Naive B cell (primary cell): ENCODE results near the gene HSPE1. TPM values are rescaled to one million over a fixed set of nuclear protein-coding genes. Genes with fewer than 3 reads are reported as not detected.

Source experiments
- ATAC-seq, 2 donors: fragments of 150-1000 bp; cut with Tn5 transposase; 2 replicates each; pipeline ENCODE4 v1.10.0; 2021; ENCODE audit warnings: low read depth in 2 of 2, mild to moderate bottlenecking in 2 of 2, moderate library complexity in 2 of 2
- DNase-seq: peaks from one replicate; pipeline ENCODE4 v3.0.0; 2022
- H3K27ac Mint-ChIP-seq, 6 donors: one replicate each; pipeline ENCODE4 v1.8.0; 2020 to 2022; ENCODE audit warnings: mild to moderate bottlenecking in 6 of 6, mixed read lengths in 6 of 6, moderate library complexity in 5 of 6, inconsistent platforms in 2 of 6
- H3K27me3 Mint-ChIP-seq, 3 donors: one replicate each; pipeline ENCODE4 v1.8.0; 2021 to 2022; ENCODE audit warnings: mixed read lengths in 3 of 3, mild to moderate bottlenecking in 1 of 3
- H3K36me3 Mint-ChIP-seq, 2 donors: one replicate each; pipeline ENCODE4 v1.8.0; 2020 to 2022; ENCODE audit warnings: mixed read lengths in 2 of 2, inconsistent platforms in 1 of 2, mild to moderate bottlenecking in 1 of 2
- H3K4me1 Mint-ChIP-seq, 3 donors: one replicate each; pipeline ENCODE4 v1.8.0; 2020 to 2022; ENCODE audit warnings: mixed read lengths in 3 of 3, inconsistent platforms in 1 of 3, mild to moderate bottlenecking in 1 of 3, moderate library complexity in 1 of 3
- H3K4me3 Mint-ChIP-seq, 8 donors: one replicate each; pipeline ENCODE4 v1.8.0; 2020 to 2022; ENCODE audit warnings: mild to moderate bottlenecking in 8 of 8, mixed read lengths in 8 of 8, moderate library complexity in 8 of 8, inconsistent platforms in 2 of 8
- H3K9me3 Mint-ChIP-seq, 7 donors: one replicate each; pipeline ENCODE4 v1.8.0; 2020 to 2022; ENCODE audit warnings: mixed read lengths in 7 of 7, mild to moderate bottlenecking in 5 of 7, inconsistent platforms in 2 of 7, moderate library complexity in 1 of 7
- polyA plus RNA-seq, 6 donors: library from polyadenylated mRNA; unstranded; fragments of 300-500 nt; fragmentation: Illumina TruSeq; gene quantifications; one replicate each; pipeline ENCODE4 v1.2.3, GENCODE V29; 2021; ENCODE audit warnings: low read depth in 6 of 6

HSPE1 gene
- polyA plus RNA-seq, 6 donors from 2014 or later, result 79.9 to 109 (median 93.0) TPM

DNA sequence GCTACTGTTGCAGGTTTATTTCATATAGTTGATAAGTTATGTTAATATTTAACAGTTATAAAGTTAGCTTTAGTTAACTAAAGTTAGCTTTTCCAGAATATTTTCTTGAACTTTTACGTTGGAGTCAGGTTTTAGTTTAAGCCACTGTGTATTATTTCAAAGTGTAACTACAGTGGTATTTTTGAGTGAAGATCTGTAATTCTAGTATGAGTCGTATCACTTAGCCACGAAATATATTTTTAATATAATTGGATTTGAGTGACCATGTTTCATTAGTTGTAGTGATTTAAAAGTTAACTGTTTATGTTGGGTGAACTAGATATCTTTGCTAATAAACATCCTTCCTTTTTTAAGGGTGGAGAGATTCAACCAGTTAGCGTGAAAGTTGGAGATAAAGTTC lies 2.5 kb downstream of the HSPE1 start:
- Mint-ChIP-seq H3K27ac (peak overlapping the region in 3 of 6 donors; percentile 37 to 93 (median 79)), H3K36me3 (peaks cover 0 to 3% of the 10 kb centered on the region in 2 donors), H3K4me1 (peaks cover 14 to 36% (median 35%) of the 10 kb centered on the region in 3 donors), H3K27me3 (no peaks in the 10 kb centered on the region), H3K4me3 (peak overlapping the region in 5 of 8 donors; percentile 12 to 94 (median 42)), H3K9me3 (no peaks in the 10 kb centered on the region)
- ATAC-seq (no peak), DNase-seq (no peak)

DNA sequence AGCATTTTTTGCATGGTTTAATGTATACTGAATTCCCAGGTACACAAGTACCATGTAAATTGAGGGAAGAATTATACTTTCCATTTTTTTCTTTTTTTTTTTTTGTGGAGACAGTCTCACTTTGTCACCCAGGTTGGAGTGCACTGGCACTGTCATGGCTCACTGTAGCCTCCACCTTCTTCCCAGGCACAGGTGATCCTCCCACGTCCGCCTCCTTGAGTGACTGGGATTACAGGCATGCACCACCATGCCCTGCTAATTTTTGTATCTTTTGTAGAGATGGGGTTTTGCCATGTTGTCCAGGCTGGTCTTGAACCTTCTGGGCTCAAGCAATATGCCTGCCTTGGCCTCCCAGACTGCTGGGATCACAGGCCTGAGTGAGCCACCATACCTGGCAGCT lies 3.8 kb downstream of the HSPE1 start:
- Mint-ChIP-seq H3K9me3 (no peaks in the 10 kb centered on the region), H3K4me1 (peaks cover 13 to 24% (median 23%) of the 10 kb centered on the region in 3 donors), H3K27ac (peak overlapping the region in 3 of 6 donors; percentile 56 to 71 (median 60)), H3K27me3 (no peaks in the 10 kb centered on the region), H3K36me3 (peaks cover 0 to 3% of the 10 kb centered on the region in 2 donors), H3K4me3 (peak overlapping the region in 1 of 8 donors; percentile 38)
- ATAC-seq, result no peak
- DNase-seq, result no peak

DNA sequence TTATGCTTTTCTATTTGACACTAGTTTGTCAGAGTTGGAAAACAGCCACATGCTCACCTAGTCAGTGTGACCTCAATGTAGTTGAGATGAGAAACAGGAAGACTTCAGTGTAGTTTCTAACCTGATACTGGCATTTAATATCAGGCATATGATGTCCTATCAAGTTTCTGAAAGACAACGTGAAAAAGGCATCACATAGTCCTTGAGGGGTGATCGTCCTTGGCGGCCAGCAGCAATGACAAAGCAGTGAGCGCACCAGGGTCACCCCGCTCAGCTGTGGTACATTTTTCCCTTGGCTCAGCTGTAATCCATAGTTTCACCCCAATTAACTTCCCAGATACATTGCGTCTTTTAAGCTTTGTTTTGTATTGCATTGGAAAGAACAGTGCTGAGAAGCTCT lies 4.3 kb downstream of the HSPE1 start:
- no peaks in the 10 kb centered on the region for H3K9me3 Mint-ChIP-seq
- no peaks in the 10 kb centered on the region for H3K27me3 Mint-ChIP-seq
- H3K27ac Mint-ChIP-seq, result peak overlapping the region in 2 of 6 donors; percentile 59 to 71
- ATAC-seq, result no peak
- H3K36me3 Mint-ChIP-seq, result peaks cover 0 to 3% of the 10 kb centered on the region in 2 donors
- H3K4me1 Mint-ChIP-seq, result peaks cover 13 to 23% (median 22%) of the 10 kb centered on the region in 3 donors
- peak overlapping the region in 1 of 8 donors; percentile 38 for H3K4me3 Mint-ChIP-seq
- no peak for DNase-seq

DNA sequence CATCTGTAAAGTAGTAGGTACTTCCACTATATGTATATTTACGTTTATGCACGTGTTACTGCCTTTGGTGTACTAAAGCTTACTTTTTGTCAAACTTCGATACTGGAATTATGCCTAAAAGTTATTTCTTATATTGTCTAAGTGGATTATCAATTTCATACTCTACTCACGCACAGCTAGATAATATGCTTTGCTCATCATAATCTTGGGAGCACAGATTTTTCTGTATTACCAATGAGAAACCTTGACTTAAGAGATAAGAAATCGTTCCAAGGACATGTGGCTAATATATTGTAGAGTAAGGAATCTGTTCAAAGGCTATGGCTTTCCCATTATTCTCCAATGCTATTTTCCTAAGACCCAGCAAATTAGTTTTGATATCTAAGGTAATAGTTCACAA lies 6.5 kb downstream of the HSPE1 start:
- H3K27ac Mint-ChIP-seq, result no peak overlapping the region
- peaks cover 0 to 3% of the 10 kb centered on the region in 2 donors for H3K36me3 Mint-ChIP-seq
- no peak overlapping the region for H3K4me3 Mint-ChIP-seq
- DNase-seq (no peak), ATAC-seq (no peak)
- no peaks in the 10 kb centered on the region for H3K9me3 Mint-ChIP-seq
- no peaks in the 10 kb centered on the region for H3K27me3 Mint-ChIP-seq
- H3K4me1 Mint-ChIP-seq, result peaks cover 8 to 13% (median 10%) of the 10 kb centered on the region in 3 donors

DNA sequence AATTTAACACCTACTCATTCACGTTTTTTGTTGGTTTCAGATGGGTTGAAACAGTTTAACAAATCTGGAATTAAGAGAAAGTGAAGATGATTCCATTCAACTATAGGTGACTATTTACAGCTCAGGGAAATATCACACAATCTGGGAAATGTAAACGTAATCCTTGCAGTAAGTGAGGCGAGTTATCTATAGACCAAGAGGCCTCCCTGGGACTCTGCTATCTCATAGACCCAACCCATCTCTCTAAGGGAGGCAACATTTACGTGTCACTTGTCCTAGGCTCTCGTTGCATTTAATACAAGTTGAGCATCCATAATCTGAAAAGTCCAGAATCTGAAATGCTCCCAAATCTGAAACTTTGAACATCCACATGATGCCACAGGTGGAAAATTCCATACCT lies 13.7 kb downstream of the HSPE1 start:
- no peaks in the 10 kb centered on the region for H3K36me3 Mint-ChIP-seq
- no peaks in the 10 kb centered on the region for H3K27me3 Mint-ChIP-seq
- no peak for DNase-seq
- no peaks in the 10 kb centered on the region for H3K9me3 Mint-ChIP-seq
- no peak for ATAC-seq
- H3K4me1 Mint-ChIP-seq, result peaks cover 21 to 41% (median 24%) of the 10 kb centered on the region in 3 donors
- peak overlapping the region in 1 of 6 donors; percentile 98 for H3K27ac Mint-ChIP-seq
- H3K4me3 Mint-ChIP-seq, result peak overlapping the region in 2 of 8 donors; percentile 95 to 98

DNA sequence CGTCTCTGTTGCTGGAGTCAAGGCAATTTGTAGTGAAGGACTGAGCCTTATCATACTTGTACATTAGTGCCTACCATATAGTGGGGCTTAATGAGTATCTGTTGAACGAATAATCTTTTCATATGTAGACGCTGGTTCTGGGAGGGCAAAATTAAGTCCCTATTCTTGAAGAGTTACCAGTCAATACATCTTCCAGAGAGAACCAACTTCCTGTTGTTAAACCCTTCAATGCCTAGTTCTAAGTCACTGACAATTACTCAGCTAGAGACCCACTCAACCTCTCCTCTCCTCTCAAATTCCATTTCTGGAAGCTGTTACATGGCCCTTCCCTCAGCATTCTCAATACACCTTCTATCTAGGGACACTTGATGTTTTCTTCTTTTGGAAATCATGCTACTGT lies 14.6 kb downstream of the HSPE1 start:
- H3K4me3 Mint-ChIP-seq, result peak overlapping the region; percentile 92 to 98 (median 95)
- H3K9me3 Mint-ChIP-seq, result peaks cover 0 to 1% (median 0%) of the 10 kb centered on the region in 7 donors
- DNase-seq (peak; percentile 3), ATAC-seq (no peak)
- H3K27ac Mint-ChIP-seq, result peak overlapping the region; percentile 96 to 99 (median 97)
- no peaks in the 10 kb centered on the region for H3K36me3 Mint-ChIP-seq
- no peaks in the 10 kb centered on the region for H3K27me3 Mint-ChIP-seq
- peaks cover 21 to 47% (median 24%) of the 10 kb centered on the region in 3 donors for H3K4me1 Mint-ChIP-seq

DNA sequence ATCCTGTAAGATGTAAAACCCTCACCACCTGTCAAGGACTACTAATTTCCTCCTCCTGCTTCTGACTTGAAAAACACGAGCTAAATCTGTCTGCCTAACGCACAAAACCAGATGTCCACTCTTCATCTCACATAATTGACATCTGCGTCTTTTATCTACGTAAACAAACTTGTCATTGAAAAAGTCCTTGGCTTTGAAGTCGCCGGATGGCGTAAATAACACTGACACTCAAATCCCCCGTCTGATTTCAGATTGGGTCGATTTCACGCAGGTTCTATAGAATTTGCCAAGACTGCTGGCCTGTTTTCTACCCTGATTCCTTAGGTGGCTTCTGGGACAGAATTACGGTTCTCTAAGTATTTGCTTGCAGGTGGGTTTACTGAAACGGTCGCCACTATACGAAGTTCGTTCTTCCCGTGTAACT lies 15.1 kb downstream of the HSPE1 start:
- peak; percentile 24 to 35 for ATAC-seq
- Mint-ChIP-seq H3K4me1 (peaks cover 21 to 47% (median 24%) of the 10 kb centered on the region in 3 donors), H3K9me3 (peaks cover 0 to 1% (median 0%) of the 10 kb centered on the region in 7 donors), H3K27me3 (no peaks in the 10 kb centered on the region), H3K36me3 (peaks cover under 1 to 3% of the 10 kb centered on the region in 2 donors), H3K27ac (peak overlapping the region; percentile 96 to 99 (median 97)), H3K4me3 (peak overlapping the region; percentile 92 to 98 (median 95))
- DNase-seq, result no peak

DNA sequence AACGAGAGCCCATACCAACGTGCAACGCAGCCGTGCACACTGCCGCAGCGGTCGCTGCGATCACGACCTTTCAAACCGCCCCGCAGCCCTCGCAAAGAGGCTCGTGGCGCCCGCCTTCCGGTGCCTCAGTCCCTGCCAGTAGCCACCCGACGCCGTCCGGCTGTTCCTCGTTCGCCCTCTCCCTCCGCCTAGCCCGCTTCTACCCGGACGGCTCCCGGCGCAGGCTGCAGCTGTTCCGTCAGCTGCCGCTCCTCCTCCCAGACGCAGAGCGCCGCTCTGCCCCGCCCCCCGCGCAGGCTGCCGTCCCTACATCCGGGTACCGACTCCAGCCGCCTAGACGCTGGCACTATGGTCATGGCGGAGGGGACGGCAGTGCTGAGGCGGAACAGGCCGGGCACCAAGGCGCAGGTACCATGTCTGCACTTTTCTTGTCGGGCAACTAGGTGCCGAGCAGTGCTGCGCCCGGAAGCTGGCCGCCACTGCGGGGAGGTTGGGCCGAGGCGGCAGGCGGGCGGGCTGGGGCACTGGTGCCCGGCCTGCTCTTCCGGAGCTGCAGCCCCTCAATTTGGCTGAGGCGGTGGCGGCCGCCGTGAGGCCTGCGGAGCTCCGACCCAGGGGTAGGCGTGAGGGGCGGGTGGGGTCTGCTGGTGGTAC lies 15.7 kb downstream of the HSPE1 start, which contains the start of gene MOB4:
TSS of gene MOB4 (plus strand) at position 328 of the 654 bp plus-strand sequence. CDS start at position 349, 21 bp downstream.
- no peaks in the 10 kb centered on the region for H3K27me3 Mint-ChIP-seq
- H3K27ac Mint-ChIP-seq, result peak within 1 kb of the TSS; percentile 97 to 99 (median 98)
- H3K9me3 Mint-ChIP-seq, result peaks cover 0 to 5% (median under 1%) of the 10 kb centered on the region in 7 donors
- peak within 1 kb of the TSS; percentile 92 to 98 (median 95) for H3K4me3 Mint-ChIP-seq
- ATAC-seq (peak; percentile 80 to 85), DNase-seq (peak; percentile 95)
- H3K36me3 Mint-ChIP-seq, result peaks cover 6 to 8% of the 10 kb centered on the region in 2 donors
- peaks cover 22 to 47% (median 25%) of the 10 kb centered on the region in 3 donors for H3K4me1 Mint-ChIP-seq

DNA sequence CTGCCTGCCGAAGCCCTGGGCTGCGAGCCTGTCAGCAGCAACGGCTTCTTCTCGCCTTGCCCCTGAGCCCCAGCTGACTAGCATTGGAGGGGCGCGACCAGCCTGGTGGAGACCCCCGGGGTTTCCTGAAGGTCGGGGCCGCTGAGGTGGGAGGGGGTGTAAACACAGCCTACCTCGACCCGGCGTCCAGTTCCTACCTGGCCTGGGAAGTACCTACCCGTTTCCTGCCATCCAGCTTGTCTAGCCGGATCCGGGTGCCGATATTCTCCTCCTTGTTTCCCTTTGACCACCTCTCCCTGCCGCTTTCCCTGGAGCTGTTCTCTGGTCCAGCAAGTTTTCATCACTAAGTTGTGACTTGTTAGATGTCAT lies 16.2 kb downstream of the HSPE1 start:
- Mint-ChIP-seq H3K36me3 (peaks cover 9 to 13% of the 10 kb centered on the region in 2 donors), H3K9me3 (peaks cover 0 to 9% (median 5%) of the 10 kb centered on the region in 7 donors), H3K4me3 (peak overlapping the region; percentile 92 to 98 (median 95)), H3K27me3 (no peaks in the 10 kb centered on the region), H3K4me1 (peaks cover 24 to 50% (median 29%) of the 10 kb centered on the region in 3 donors), H3K27ac (peak overlapping the region; percentile 97 to 99 (median 98))
- ATAC-seq (peak in 1 of 2 donors; percentile 1), DNase-seq (no peak)

DNA sequence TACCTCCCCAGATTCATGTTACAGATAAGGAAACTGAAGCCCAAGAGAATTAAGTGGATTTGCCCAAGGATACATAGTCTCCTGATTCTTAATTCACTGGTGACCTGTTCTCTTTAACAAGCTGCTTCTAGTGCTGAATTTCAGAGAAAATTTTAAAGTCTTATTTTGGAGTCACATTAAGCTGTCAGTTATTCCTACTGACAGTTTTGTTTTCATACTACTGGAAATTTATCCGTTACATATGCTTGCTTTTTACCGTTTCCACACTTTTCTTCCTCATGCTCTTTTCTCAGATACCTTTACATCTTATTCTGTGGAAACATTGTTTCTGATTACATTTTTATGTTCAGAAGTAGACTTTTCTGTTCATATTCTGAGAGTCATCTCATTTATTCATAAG lies 17.0 kb downstream of the HSPE1 start:
- Mint-ChIP-seq H3K4me1 (peaks cover 24 to 52% (median 29%) of the 10 kb centered on the region in 3 donors), H3K36me3 (peaks cover 9 to 15% of the 10 kb centered on the region in 2 donors), H3K4me3 (peak overlapping the region; percentile 21 to 98 (median 94)), H3K9me3 (peaks cover 0 to 12% (median 7%) of the 10 kb centered on the region in 7 donors), H3K27ac (peak overlapping the region; percentile 78 to 99 (median 98)), H3K27me3 (no peaks in the 10 kb centered on the region)
- ATAC-seq (no peak), DNase-seq (no peak)

DNA sequence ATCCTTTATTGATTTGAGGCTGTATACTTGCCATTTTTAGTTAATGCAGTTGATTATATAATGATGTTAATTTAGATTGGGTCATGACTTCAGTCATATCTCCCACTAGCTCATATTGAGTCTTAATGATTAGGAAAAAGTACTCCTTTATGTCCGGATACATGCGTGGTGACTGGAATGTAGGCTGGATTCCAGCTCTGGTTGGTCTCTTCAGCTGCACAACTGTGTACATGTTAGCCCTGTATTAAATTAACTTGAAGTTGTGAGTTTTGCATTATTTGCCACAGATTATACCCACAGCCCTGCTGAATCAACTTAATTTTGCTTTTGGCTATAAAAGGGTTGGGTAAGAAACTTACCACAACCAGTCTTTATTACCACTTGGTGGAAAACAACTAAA lies 38.2 kb downstream of the HSPE1 start:
- peaks cover 7 to 28% of the 10 kb centered on the region in 2 donors for H3K36me3 Mint-ChIP-seq
- peaks cover 18 to 26% (median 21%) of the 10 kb centered on the region in 3 donors for H3K4me1 Mint-ChIP-seq
- no peak for DNase-seq
- H3K27ac Mint-ChIP-seq, result peak overlapping the region in 1 of 6 donors; percentile 11
- no peaks in the 10 kb centered on the region for H3K27me3 Mint-ChIP-seq
- no peak overlapping the region for H3K4me3 Mint-ChIP-seq
- ATAC-seq, result no peak
- no peaks in the 10 kb centered on the region for H3K9me3 Mint-ChIP-seq

DNA sequence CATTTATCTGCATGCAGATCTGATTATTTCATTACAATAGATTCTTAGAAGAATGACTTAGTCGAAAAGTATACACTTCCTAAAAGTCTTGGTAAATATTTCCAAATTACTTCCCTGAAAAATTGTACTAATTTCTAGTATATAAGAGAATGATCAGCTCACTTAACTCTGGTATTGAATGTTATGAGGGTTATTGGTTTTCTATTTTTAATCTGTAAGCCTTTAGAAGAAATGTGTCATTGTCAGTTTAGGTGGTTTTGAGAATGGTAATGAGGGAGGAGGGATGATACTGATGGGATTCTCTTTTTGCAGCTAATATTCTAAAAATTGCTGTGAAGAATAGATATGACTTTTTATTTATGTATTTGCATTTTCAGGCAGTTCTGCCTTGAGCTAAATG lies 39.6 kb downstream of the HSPE1 start:
- H3K4me3 Mint-ChIP-seq, result no peak overlapping the region
- H3K9me3 Mint-ChIP-seq, result no peaks in the 10 kb centered on the region
- H3K36me3 Mint-ChIP-seq, result peaks cover 7 to 26% of the 10 kb centered on the region in 2 donors
- ATAC-seq (no peak), DNase-seq (no peak)
- H3K27me3 Mint-ChIP-seq, result no peaks in the 10 kb centered on the region
- H3K4me1 Mint-ChIP-seq, result peaks cover 11 to 14% (median 13%) of the 10 kb centered on the region in 3 donors
- H3K27ac Mint-ChIP-seq, result peak overlapping the region in 1 of 6 donors; percentile 18

DNA sequence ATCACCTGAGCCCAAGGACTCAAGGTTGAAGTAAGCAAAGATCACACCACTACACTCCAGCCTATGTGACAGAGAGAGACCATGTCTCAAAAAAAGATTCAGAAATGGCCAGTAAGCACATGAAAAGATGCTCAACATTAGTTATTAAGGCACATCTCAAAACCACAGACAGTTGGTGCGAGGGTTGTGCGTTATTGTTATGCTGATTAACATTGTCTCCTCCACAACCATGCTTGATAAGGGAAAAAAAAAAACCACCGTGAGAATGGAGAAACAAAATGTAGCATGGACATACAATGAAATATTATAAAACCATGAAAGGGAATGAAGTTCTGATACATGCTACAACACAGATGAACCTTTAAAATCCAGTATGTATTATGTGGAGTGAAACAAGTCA lies 43.0 kb downstream of the HSPE1 start:
- H3K4me1 Mint-ChIP-seq, result peaks cover 5 to 11% (median 8%) of the 10 kb centered on the region in 3 donors
- H3K27ac Mint-ChIP-seq, result no peak overlapping the region
- no peak for DNase-seq
- no peak overlapping the region for H3K4me3 Mint-ChIP-seq
- no peaks in the 10 kb centered on the region for H3K9me3 Mint-ChIP-seq
- H3K36me3 Mint-ChIP-seq, result peaks cover 0 to 28% of the 10 kb centered on the region in 2 donors
- no peak for ATAC-seq
- no peaks in the 10 kb centered on the region for H3K27me3 Mint-ChIP-seq
